ENCODE data around the gene RBMS1.

Gene RBMS1

DNA sequence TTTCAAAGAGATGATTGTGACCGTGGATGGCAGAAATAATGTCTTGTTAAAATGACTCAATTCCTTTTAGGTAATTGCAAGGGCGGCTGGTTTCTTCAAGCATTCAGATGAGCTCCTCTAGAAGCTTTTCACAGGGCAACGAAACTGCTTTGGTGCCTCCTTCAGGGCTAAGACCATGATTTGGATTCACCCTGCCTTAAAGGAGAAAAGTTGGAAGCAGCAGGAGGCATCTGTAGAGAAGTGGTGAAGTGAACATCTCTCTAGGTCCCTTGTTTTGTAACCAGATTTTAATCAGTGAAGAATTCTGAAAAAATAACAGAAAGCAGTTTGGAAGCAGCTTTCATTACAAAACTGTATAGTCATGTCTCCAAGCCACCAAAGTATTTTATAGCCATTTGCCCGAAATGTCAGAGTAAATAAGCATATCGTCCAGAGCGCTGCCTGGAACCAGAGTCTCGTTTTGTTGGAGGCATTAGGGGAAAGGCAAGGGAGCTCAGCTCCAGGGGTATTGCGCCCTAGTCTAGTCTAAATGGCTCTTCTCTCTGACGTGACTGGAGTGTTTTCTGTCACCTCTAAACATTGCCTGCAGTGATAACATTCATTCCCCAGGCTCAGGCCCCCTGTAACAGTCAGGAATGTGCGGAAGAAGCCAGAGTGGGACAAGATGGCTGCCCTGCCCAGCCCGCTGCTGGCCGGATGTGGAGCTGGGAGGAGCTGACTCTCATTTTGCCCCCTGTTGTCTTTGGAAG lies 235.7 kb downstream of the RBMS1 start:
- Histone ChIP-seq H3K27ac (ENCODE audit: low read depth, low read length) (no peak overlapping the region), H3K4me1 (ENCODE audit: control insufficient read depth in 1 of 2, insufficient read depth in 2 of 2, low read length in 2 of 2) (peaks cover 5 to 26% of the 10 kb centered on the region in 2 donors), H3K9me3 (ENCODE audit: control insufficient read depth in 1 of 2, low read length in 2 of 2) (no peaks in the 10 kb centered on the region), H3K36me3 (ENCODE audit: control insufficient read depth in 1 of 2, insufficient read depth in 2 of 2, low read length in 2 of 2) (no peaks in the 10 kb centered on the region), H3K9ac (ENCODE audit: low read depth in 1 of 2, low read length in 2 of 2) (no peak overlapping the region), H3K27me3 (ENCODE audit: control insufficient read depth in 1 of 2, insufficient read depth in 2 of 2, low read length in 2 of 2) (no peaks in the 10 kb centered on the region), H3K4me3 (ENCODE audit: low read depth in 1 of 2, low read length in 2 of 2) (no peak overlapping the region)

GRCh38 chr2:160257041-160257742 lies 236.4 kb downstream of the RBMS1 start:
- Histone ChIP-seq H3K9ac (ENCODE audit: low read depth in 1 of 2, low read length in 2 of 2) (no peak overlapping the region), H3K4me1 (ENCODE audit: control insufficient read depth in 1 of 2, insufficient read depth in 2 of 2, low read length in 2 of 2) (peaks cover 5 to 26% of the 10 kb centered on the region in 2 donors), H3K36me3 (ENCODE audit: control insufficient read depth in 1 of 2, insufficient read depth in 2 of 2, low read length in 2 of 2) (no peaks in the 10 kb centered on the region), H3K9me3 (ENCODE audit: control insufficient read depth in 1 of 2, low read length in 2 of 2) (no peaks in the 10 kb centered on the region), H3K4me3 (ENCODE audit: low read depth in 1 of 2, low read length in 2 of 2) (no peak overlapping the region), H3K27ac (ENCODE audit: low read depth, low read length) (no peak overlapping the region), H3K27me3 (ENCODE audit: control insufficient read depth in 1 of 2, insufficient read depth in 2 of 2, low read length in 2 of 2) (no peaks in the 10 kb centered on the region)

DNA sequence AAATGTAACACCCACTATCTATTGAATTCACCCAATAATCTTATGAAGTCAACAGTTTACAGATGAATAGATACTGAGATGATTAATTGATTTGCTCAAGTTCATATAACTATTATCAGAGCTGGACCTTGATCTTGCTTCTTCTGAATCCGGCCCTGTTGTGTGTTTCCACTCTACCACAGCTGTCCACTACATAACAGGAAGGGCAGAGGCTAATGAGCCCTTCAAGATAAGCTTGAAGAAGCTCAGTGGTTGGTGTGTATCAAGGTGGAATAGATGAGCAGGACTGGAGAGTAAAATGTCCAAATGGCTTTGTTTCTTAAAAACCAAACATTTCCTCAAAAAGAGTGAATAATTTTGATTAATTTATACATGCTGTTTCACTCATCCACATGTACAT lies 237.1 kb downstream of the RBMS1 start:
- Histone ChIP-seq H3K9me3 (ENCODE audit: control insufficient read depth in 1 of 2, low read length in 2 of 2) (no peaks in the 10 kb centered on the region), H3K27me3 (ENCODE audit: control insufficient read depth in 1 of 2, insufficient read depth in 2 of 2, low read length in 2 of 2) (no peaks in the 10 kb centered on the region), H3K27ac (ENCODE audit: low read depth, low read length) (no peak overlapping the region), H3K4me3 (ENCODE audit: low read depth in 1 of 2, low read length in 2 of 2) (no peak overlapping the region), H3K4me1 (ENCODE audit: control insufficient read depth in 1 of 2, insufficient read depth in 2 of 2, low read length in 2 of 2) (peaks cover 5 to 26% of the 10 kb centered on the region in 2 donors), H3K9ac (ENCODE audit: low read depth in 1 of 2, low read length in 2 of 2) (no peak overlapping the region), H3K36me3 (ENCODE audit: control insufficient read depth in 1 of 2, insufficient read depth in 2 of 2, low read length in 2 of 2) (no peaks in the 10 kb centered on the region)

DNA sequence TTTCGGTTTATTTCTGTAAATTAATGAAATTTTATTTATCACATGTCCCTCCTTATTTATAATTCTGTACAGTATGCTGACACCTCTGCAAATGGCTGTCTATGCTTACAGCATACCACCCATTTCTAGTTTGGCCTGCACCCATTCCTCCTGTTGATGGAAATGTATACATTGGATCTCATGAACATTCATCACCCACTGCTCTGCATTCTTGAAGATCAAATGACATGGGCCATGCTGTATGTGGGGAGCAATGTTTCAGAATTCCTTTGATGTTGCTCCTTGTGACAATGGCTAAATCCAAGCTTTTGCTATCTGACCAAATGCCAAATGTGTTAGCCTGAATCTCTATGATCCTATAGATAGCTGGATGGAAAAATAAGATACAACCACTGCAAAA lies 238.2 kb downstream of the RBMS1 start:
- no peak overlapping the region for H3K27ac ChIP-seq (ENCODE audit: low read depth, low read length)
- no peak overlapping the region for H3K9ac ChIP-seq (ENCODE audit: low read depth in 1 of 2, low read length in 2 of 2)
- peaks cover 5 to 26% of the 10 kb centered on the region in 2 donors for H3K4me1 ChIP-seq (ENCODE audit: control insufficient read depth in 1 of 2, insufficient read depth in 2 of 2, low read length in 2 of 2)
- no peaks in the 10 kb centered on the region for H3K9me3 ChIP-seq (ENCODE audit: control insufficient read depth in 1 of 2, low read length in 2 of 2)
- H3K27me3 ChIP-seq (ENCODE audit: control insufficient read depth in 1 of 2, insufficient read depth in 2 of 2, low read length in 2 of 2), result no peaks in the 10 kb centered on the region
- no peak overlapping the region for H3K4me3 ChIP-seq (ENCODE audit: low read depth in 1 of 2, low read length in 2 of 2)
- H3K36me3 ChIP-seq (ENCODE audit: control insufficient read depth in 1 of 2, insufficient read depth in 2 of 2, low read length in 2 of 2), result no peaks in the 10 kb centered on the region

- Histone ChIP-seq H3K27me3 (ENCODE audit: control insufficient read depth in 1 of 2, insufficient read depth in 2 of 2, low read length in 2 of 2) (no peaks in the 10 kb centered on the region), H3K4me3 (ENCODE audit: low read depth in 1 of 2, low read length in 2 of 2) (no peak overlapping the region), H3K9me3 (ENCODE audit: control insufficient read depth in 1 of 2, low read length in 2 of 2) (no peaks in the 10 kb centered on the region), H3K4me1 (ENCODE audit: control insufficient read depth in 1 of 2, insufficient read depth in 2 of 2, low read length in 2 of 2) (peaks cover 5 to 26% of the 10 kb centered on the region in 2 donors), H3K27ac (ENCODE audit: low read depth, low read length) (no peak overlapping the region), H3K36me3 (ENCODE audit: control insufficient read depth in 1 of 2, insufficient read depth in 2 of 2, low read length in 2 of 2) (no peaks in the 10 kb centered on the region), H3K9ac (ENCODE audit: low read depth in 1 of 2, low read length in 2 of 2) (no peak overlapping the region)
Observed at GRCh38 chr2:160254189-160254762, 239.3 kb downstream of the RBMS1 start.

- no peaks in the 10 kb centered on the region for H3K27me3 ChIP-seq (ENCODE audit: control insufficient read depth in 1 of 2, insufficient read depth in 2 of 2, low read length in 2 of 2)
- no peaks in the 10 kb centered on the region for H3K9me3 ChIP-seq (ENCODE audit: control insufficient read depth in 1 of 2, low read length in 2 of 2)
- H3K9ac ChIP-seq (ENCODE audit: low read depth in 1 of 2, low read length in 2 of 2), result no peak overlapping the region
- H3K4me3 ChIP-seq (ENCODE audit: low read depth in 1 of 2, low read length in 2 of 2), result no peak overlapping the region
- H3K4me1 ChIP-seq (ENCODE audit: control insufficient read depth in 1 of 2, insufficient read depth in 2 of 2, low read length in 2 of 2), result peaks cover 5 to 26% of the 10 kb centered on the region in 2 donors
- H3K36me3 ChIP-seq (ENCODE audit: control insufficient read depth in 1 of 2, insufficient read depth in 2 of 2, low read length in 2 of 2), result no peaks in the 10 kb centered on the region
- H3K27ac ChIP-seq (ENCODE audit: low read depth, low read length), result no peak overlapping the region
Observed at GRCh38 chr2:160253440-160254188, 240.0 kb downstream of the RBMS1 start.

- H3K9me3 ChIP-seq (ENCODE audit: control insufficient read depth in 1 of 2, low read length in 2 of 2), result no peaks in the 10 kb centered on the region
- H3K9ac ChIP-seq (ENCODE audit: low read depth in 1 of 2, low read length in 2 of 2), result no peak overlapping the region
- peaks cover 5 to 26% of the 10 kb centered on the region in 2 donors for H3K4me1 ChIP-seq (ENCODE audit: control insufficient read depth in 1 of 2, insufficient read depth in 2 of 2, low read length in 2 of 2)
- no peaks in the 10 kb centered on the region for H3K36me3 ChIP-seq (ENCODE audit: control insufficient read depth in 1 of 2, insufficient read depth in 2 of 2, low read length in 2 of 2)
- H3K27ac ChIP-seq (ENCODE audit: low read depth, low read length), result no peak overlapping the region
- H3K27me3 ChIP-seq (ENCODE audit: control insufficient read depth in 1 of 2, insufficient read depth in 2 of 2, low read length in 2 of 2), result no peaks in the 10 kb centered on the region
- no peak overlapping the region for H3K4me3 ChIP-seq (ENCODE audit: low read depth in 1 of 2, low read length in 2 of 2)
Observed at GRCh38 chr2:160252900-160253299, 240.7 kb downstream of the RBMS1 start.

DNA sequence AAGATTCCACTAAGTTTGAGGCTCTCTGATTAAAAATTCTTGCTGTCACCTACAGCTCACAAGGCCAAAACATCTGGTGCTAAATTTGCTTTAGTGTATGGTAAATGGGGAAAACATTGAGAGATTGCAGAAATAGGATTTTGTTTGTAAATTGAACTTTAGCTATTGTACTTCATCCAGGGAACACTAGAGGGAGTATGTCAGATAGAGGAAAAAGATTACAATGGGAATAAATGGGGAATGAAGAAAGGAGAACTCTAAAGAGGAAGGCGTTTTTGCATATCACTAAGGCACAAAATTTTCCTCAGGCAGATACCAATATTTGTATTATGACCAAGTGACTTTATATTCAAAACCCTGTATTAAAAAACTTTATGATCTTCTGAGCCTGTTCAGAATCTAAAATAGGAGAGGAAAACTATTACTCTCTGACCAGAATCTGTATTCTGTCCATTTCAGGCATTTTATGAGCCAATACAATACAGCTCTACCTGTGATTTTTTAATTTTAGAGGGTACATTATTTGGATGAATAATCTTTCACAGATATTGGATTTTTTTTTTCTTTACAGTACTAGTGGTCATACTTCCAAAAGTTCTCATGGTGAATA lies 241.2 kb downstream of the RBMS1 start:
- Histone ChIP-seq H3K36me3 (ENCODE audit: control insufficient read depth in 1 of 2, insufficient read depth in 2 of 2, low read length in 2 of 2) (no peaks in the 10 kb centered on the region), H3K27me3 (ENCODE audit: control insufficient read depth in 1 of 2, insufficient read depth in 2 of 2, low read length in 2 of 2) (no peaks in the 10 kb centered on the region), H3K9ac (ENCODE audit: low read depth in 1 of 2, low read length in 2 of 2) (no peak overlapping the region), H3K4me1 (ENCODE audit: control insufficient read depth in 1 of 2, insufficient read depth in 2 of 2, low read length in 2 of 2) (peaks cover 5 to 26% of the 10 kb centered on the region in 2 donors), H3K27ac (ENCODE audit: low read depth, low read length) (no peak overlapping the region), H3K4me3 (ENCODE audit: low read depth in 1 of 2, low read length in 2 of 2) (no peak overlapping the region), H3K9me3 (ENCODE audit: control insufficient read depth in 1 of 2, low read length in 2 of 2) (no peaks in the 10 kb centered on the region)

- Histone ChIP-seq H3K9ac (ENCODE audit: low read depth in 1 of 2, low read length in 2 of 2) (no peak overlapping the region), H3K4me3 (ENCODE audit: low read depth in 1 of 2, low read length in 2 of 2) (no peak overlapping the region), H3K9me3 (ENCODE audit: control insufficient read depth in 1 of 2, low read length in 2 of 2) (no peaks in the 10 kb centered on the region), H3K27ac (ENCODE audit: low read depth, low read length) (no peak overlapping the region), H3K4me1 (ENCODE audit: control insufficient read depth in 1 of 2, insufficient read depth in 2 of 2, low read length in 2 of 2) (peaks cover 0 to 18% of the 10 kb centered on the region in 2 donors), H3K27me3 (ENCODE audit: control insufficient read depth in 1 of 2, insufficient read depth in 2 of 2, low read length in 2 of 2) (no peaks in the 10 kb centered on the region), H3K36me3 (ENCODE audit: control insufficient read depth in 1 of 2, insufficient read depth in 2 of 2, low read length in 2 of 2) (no peaks in the 10 kb centered on the region)
Observed at GRCh38 chr2:160251569-160251968, 242.0 kb downstream of the RBMS1 start.

Data from duodenal mucosa (tissue), 2 donors.